ENCODE results near the gene SEZ6. TPM values are rescaled to one million over a fixed set of nuclear protein-coding genes. Genes with fewer than 3 reads are reported as not detected.

The SEZ6 gene
- 21.8 TPM for total RNA-seq

GRCh38 chr17:29005936-29006511, at the start of gene SEZ6:
SEZ6 (minus strand) TSS chr17:29006033; CDS start chr17:29005869, 164 bp downstream.

GRCh38 chr17:29042679-29043538, 37.1 kb upstream of the SEZ6 start, which contains the start of gene PIPOX:
PIPOX (plus strand) TSS chr17:29043141; CDS start chr17:29043226, 85 bp downstream.

DNA sequence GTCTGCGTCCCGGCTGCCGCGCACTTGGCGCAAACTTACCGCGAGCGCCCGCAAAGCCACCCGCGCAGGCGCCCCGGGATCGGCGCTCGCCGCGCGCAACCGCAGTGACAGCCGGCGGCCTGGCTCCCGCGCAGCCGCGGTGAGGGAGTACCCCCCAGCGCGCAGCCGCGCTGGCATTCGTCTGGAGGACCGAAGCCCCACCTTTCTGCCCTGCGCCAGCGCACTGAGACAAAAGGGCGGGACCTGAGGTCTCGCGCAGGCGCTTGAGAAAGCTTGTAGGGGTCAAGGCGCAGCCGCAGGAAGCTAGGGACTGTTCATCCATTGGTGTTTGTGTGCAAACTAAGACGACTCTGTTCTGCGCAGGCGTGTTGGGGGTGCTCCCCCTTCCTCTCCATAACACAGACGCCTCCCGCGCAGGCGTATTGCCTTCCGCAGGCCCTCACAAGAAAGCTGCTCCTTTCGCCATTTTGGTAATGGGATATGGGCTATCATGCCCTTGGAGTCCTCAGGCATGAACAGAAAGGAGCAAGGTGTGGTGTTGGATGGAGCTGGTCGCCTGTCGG, 54.3 kb downstream of the SEZ6 start, which contains the start of gene PHF12:
TSS of gene PHF12 (minus strand) at position 91 of the 563 bp plus-strand sequence. CDS start 558 bp downstream, outside the sequence.

Other genes starting within 250 kb of the SEZ6 start
- gene FAM222B, start 163.2 kb downstream of the SEZ6 start, total RNA-seq: 17.9 TPM
- gene ERAL1, start 151.0 kb downstream of the SEZ6 start, total RNA-seq: 32.9 TPM
- 47.6 TPM for gene FLOT2, start 108.3 kb downstream of the SEZ6 start, total RNA-seq
- 23.8 TPM for gene DHRS13, start 103.0 kb downstream of the SEZ6 start, total RNA-seq
- 50.6 TPM for gene PHF12, start 54.5 kb downstream of the SEZ6 start, total RNA-seq
- gene PIPOX, start 37.1 kb upstream of the SEZ6 start, total RNA-seq: 5.3 TPM
- 100 TPM for gene MYO18A, start 174.4 kb upstream of the SEZ6 start, total RNA-seq
- gene CRYBA1, start 240.8 kb upstream of the SEZ6 start, total RNA-seq: 4,794 TPM

All from camera-type eye (tissue), 1 donor.